ENCODE measurements around the gene MYO9B. TPM values are rescaled to one million over a fixed set of nuclear protein-coding genes. Genes with fewer than 3 reads are reported as not detected.

The MYO9B gene
- total RNA-seq, 1 experiment from 2014 or later: 68.3 TPM

DNA sequence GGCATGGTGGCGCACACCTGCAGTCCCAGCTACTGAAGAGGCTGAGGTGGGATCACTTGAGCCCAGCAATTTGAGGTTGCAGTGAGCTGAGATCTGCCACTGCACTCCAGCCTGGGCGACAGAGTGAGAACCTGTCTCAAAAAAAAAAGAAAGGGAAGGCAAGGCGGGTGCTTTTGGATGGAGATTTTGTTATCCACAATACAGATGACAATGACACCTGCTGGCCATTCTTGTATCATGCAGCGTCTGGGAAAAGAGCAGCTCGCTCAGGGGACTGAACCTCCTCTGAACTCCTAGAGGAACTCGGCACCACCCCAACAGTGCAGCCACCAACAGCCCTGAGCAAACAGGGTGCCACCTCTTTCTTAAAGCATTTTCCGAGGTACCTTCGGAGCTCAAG is 23.1 kb upstream of the MYO9B start:
- DNase-seq: peak; percentile 71
- H3K27me3 ChIP-seq (ENCODE audit: low read length): no peaks in the 10 kb centered on the region
- no peaks in the 10 kb centered on the region for H3F3A ChIP-seq (ENCODE audit: low read length, unreplicated experiment)
- H3K79me2 ChIP-seq (ENCODE audit: low read length): no peaks in the 10 kb centered on the region
- no peak overlapping the region for H2AFZ ChIP-seq (ENCODE audit: low read length)
- H4K20me1 ChIP-seq (ENCODE audit: low read length): no peaks in the 10 kb centered on the region
- ChIA-PET CTCF (interaction anchor here (0.6 kb wide), 1 partner anchor 273 kb away, joined by 4 read pairs; no protein-coding TSS in a partner anchor), POLR2A (ENCODE audit: unreplicated experiment) (no interaction called here)
- TF ChIP-seq EZH2 (IDR thresholded peaks at IDR 0.05; ENCODE audit: low read length, unreplicated experiment): no peak
- TF ChIP-seq, protein P1, sequence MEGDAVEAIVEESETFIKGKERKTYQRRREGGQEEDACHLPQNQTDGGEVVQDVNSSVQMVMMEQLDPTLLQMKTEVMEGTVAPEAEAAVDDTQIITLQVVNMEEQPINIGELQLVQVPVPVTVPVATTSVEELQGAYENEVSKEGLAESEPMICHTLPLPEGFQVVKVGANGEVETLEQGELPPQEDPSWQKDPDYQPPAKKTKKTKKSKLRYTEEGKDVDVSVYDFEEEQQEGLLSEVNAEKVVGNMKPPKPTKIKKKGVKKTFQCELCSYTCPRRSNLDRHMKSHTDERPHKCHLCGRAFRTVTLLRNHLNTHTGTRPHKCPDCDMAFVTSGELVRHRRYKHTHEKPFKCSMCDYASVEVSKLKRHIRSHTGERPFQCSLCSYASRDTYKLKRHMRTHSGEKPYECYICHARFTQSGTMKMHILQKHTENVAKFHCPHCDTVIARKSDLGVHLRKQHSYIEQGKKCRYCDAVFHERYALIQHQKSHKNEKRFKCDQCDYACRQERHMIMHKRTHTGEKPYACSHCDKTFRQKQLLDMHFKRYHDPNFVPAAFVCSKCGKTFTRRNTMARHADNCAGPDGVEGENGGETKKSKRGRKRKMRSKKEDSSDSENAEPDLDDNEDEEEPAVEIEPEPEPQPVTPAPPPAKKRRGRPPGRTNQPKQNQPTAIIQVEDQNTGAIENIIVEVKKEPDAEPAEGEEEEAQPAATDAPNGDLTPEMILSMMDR (conservative IDR thresholded peaks at IDR 0.05; ENCODE audit: low read depth, low read length): peak; percentile 75
- no peak for TF ChIP-seq EZH2phosphoT487 (IDR thresholded peaks at IDR 0.05; ENCODE audit: borderline replicate concordance, low read length)
- peaks cover 10% of the 10 kb centered on the region for H3K4me1 ChIP-seq (ENCODE audit: insufficient read depth, low read length)
- H3K9me2 ChIP-seq (replicated peaks; ENCODE audit: low read length): no peaks in the 10 kb centered on the region
- no peak overlapping the region for H3K4me2 ChIP-seq (ENCODE audit: low read length)
- ATAC-seq: no peak
- no peak overlapping the region for H3K9ac ChIP-seq (ENCODE audit: low read length)
- no peak overlapping the region for H3K4me3 ChIP-seq (ENCODE audit: low read length)
- no TSS peak for BruUV-seq (replicated peaks)
- intact Hi-C loops (cut with micrococcal nuclease): loop anchor here (1.0 to 10.0 kb wide), 2 partner anchors 158 to 338 kb away; no protein-coding TSS in a partner anchor
- no peaks in the 10 kb centered on the region for H3K9me3 ChIP-seq (ENCODE audit: low read length)
- H3K27ac ChIP-seq (ENCODE audit: low read length): no peak overlapping the region
- H3K36me3 ChIP-seq (ENCODE audit: low read depth, low read length): peaks cover 20% of the 10 kb centered on the region

DNA sequence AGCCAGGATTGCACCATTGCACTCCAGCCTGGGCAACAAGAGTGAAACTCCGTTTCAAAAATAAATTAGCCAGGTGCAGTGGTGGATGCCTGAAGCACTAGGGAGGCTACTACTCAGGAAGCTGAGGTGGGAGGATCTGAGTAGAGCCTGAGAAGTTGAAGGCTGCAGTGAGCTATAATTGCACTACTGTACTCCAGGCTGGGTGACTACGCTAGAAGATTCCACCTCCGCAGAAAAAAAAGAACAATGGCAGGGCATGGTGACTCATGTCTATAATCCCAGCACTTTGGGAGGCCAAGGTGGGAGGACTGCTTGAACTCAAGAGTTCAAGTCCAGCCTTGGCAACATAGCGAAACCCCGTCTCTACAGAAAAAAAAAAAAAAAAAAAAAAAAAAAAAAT is 20.8 kb upstream of the MYO9B start:
- Histone ChIP-seq H3K9me2 (replicated peaks; ENCODE audit: low read length) (no peaks in the 10 kb centered on the region), H3K4me3 (ENCODE audit: low read length) (no peak overlapping the region), H3K27me3 (ENCODE audit: low read length) (no peaks in the 10 kb centered on the region), H3K9ac (ENCODE audit: low read length) (no peak overlapping the region), H3K27ac (ENCODE audit: low read length) (no peak overlapping the region), H3K9me3 (ENCODE audit: low read length) (peaks cover 9% of the 10 kb centered on the region; the same call in 1 of the 2 replicates), H4K20me1 (ENCODE audit: low read length) (no peaks in the 10 kb centered on the region), H3K4me2 (ENCODE audit: low read length) (no peak overlapping the region), H3K36me3 (ENCODE audit: low read depth, low read length) (peaks cover 37% of the 10 kb centered on the region), H2AFZ (ENCODE audit: low read length) (no peak overlapping the region), H3K79me2 (ENCODE audit: low read length) (no peaks in the 10 kb centered on the region), H3K4me1 (ENCODE audit: insufficient read depth, low read length) (peaks cover 4% of the 10 kb centered on the region), H3F3A (ENCODE audit: low read length, unreplicated experiment) (no peaks in the 10 kb centered on the region)
- BruUV-seq (replicated peaks): no TSS peak
- intact Hi-C loops (cut with micrococcal nuclease): loop anchor here (10.0 kb wide), 1 partner anchor 160 kb away; no protein-coding TSS in a partner anchor
- DNase-seq: peak; percentile 21
- POLR2A ChIA-PET (ENCODE audit: unreplicated experiment): no interaction called here
- no peak for TF ChIP-seq EZH2 (IDR thresholded peaks at IDR 0.05; ENCODE audit: low read length, unreplicated experiment)
- TF ChIP-seq, protein P1 (conservative IDR thresholded peaks at IDR 0.05; ENCODE audit: low read depth, low read length): no peak
- TF ChIP-seq EZH2phosphoT487 (IDR thresholded peaks at IDR 0.05; ENCODE audit: borderline replicate concordance, low read length): no peak
- CTCF ChIA-PET: no interaction called here
- no peak for ATAC-seq

DNA sequence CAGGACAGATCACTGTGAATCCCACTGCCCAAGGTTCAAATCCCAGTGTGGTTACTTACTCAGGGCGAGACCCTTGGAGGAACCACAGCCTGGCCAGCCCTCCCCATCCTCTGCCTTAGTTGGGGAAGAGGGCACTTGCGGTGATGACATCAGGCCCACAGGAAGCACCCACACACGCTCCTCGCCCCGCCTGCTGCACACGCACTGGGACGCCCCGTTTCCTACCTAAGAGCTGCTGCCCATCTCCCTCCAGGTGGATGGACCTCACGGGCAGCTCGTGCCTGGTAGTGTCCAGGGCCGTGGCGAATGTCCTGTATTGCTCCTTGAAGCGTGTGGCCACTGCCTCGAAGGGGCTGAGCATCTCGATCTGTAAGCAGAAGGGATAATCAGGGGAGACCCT is 19.9 kb upstream of the MYO9B start:
- H3K9me2 ChIP-seq (replicated peaks; ENCODE audit: low read length): no peaks in the 10 kb centered on the region
- no peaks in the 10 kb centered on the region for H3F3A ChIP-seq (ENCODE audit: low read length, unreplicated experiment)
- TF ChIP-seq EZH2 (IDR thresholded peaks at IDR 0.05; ENCODE audit: low read length, unreplicated experiment) (no peak), EZH2phosphoT487 (IDR thresholded peaks at IDR 0.05; ENCODE audit: borderline replicate concordance, low read length) (no peak)
- TF ChIP-seq, protein P1 (conservative IDR thresholded peaks at IDR 0.05; ENCODE audit: low read depth, low read length): no peak
- peaks cover 9% of the 10 kb centered on the region; the same call in 1 of the 2 replicates for H3K9me3 ChIP-seq (ENCODE audit: low read length)
- POLR2A ChIA-PET (ENCODE audit: unreplicated experiment): no interaction called here
- H3K4me1 ChIP-seq (ENCODE audit: insufficient read depth, low read length): no peaks in the 10 kb centered on the region
- H2AFZ ChIP-seq (ENCODE audit: low read length): no peak overlapping the region
- CTCF ChIA-PET: no interaction called here
- H3K36me3 ChIP-seq (ENCODE audit: low read depth, low read length): peaks cover 46% of the 10 kb centered on the region
- H3K79me2 ChIP-seq (ENCODE audit: low read length): no peaks in the 10 kb centered on the region
- H3K4me2 ChIP-seq (ENCODE audit: low read length): no peak overlapping the region
- no peaks in the 10 kb centered on the region for H4K20me1 ChIP-seq (ENCODE audit: low read length)
- no peaks in the 10 kb centered on the region for H3K27me3 ChIP-seq (ENCODE audit: low read length)
- H3K9ac ChIP-seq (ENCODE audit: low read length): no peak overlapping the region
- intact Hi-C loops (cut with micrococcal nuclease): loop anchor here (10.0 kb wide), 1 partner anchor 161 kb away; no protein-coding TSS in a partner anchor
- ATAC-seq: no peak
- H3K4me3 ChIP-seq (ENCODE audit: low read length): no peak overlapping the region
- BruUV-seq (replicated peaks): no TSS peak
- H3K27ac ChIP-seq (ENCODE audit: low read length): no peak overlapping the region
- no peak for DNase-seq
